GM23338 (cell line): Measurements from ENCODE around the gene MDGA2.

Source experiments
- CREB1 ChIP-seq: fragments of 250-450 bp; sonication (Bioruptor Pico); IDR thresholded peaks from 2 replicates; pipeline ENCODE4 v1.5.0; 2020; ENCODE audit warnings: low read depth, mild to moderate bottlenecking, moderate library complexity
- CTCF ChIP-seq, 2 experiments: fragments of 200-600 bp in 1 of 2; sonication (generic) in 1 of 2; conservative IDR thresholded peaks; 2 replicates each; pipeline versions ENCODE4 v1.5.1 to v1.6.1; 2016 to 2017; ENCODE audit warnings: antibody characterized with exemption in 2 of 2, low read depth in 2 of 2, mild to moderate bottlenecking in 2 of 2, moderate library complexity in 1 of 2
- EZH2 ChIP-seq: fragments of 200-600 bp; sonication (generic); IDR thresholded peaks from one replicate; pipeline ENCODE4 v1.8.0; 2017; ENCODE audit warnings: antibody characterized with exemption, mild to moderate bottlenecking, low read depth; ENCODE audit not compliant: unreplicated experiment
- EZH2phosphoT487 ChIP-seq: fragments of 200-600 bp; sonication (generic); IDR thresholded peaks from one replicate; pipeline ENCODE4 v1.8.1; 2018; ENCODE audit warnings: antibody characterized with exemption; ENCODE audit not compliant: unreplicated experiment
- NANOG ChIP-seq: IDR thresholded peaks from 2 replicates; pipeline ENCODE4 v1.6.1; 2016; ENCODE audit warnings: antibody characterized with exemption, borderline replicate concordance
- POLR2AphosphoS5 ChIP-seq: IDR thresholded peaks from 2 replicates; pipeline ENCODE4 v1.6.1; 2016; ENCODE audit warnings: antibody characterized with exemption, low read depth
- TF ChIP-seq, protein P1 (sequence below): IDR thresholded peaks from one replicate; pipeline ENCODE4 v1.6.1; 2018; ENCODE audit warnings: antibody characterized with exemption; ENCODE audit not compliant: unreplicated experiment
- TF ChIP-seq, protein P2 (sequence below): IDR thresholded peaks from 2 replicates; pipeline ENCODE4 v1.6.1; 2016; ENCODE audit warnings: antibody characterized with exemption

GRCh38 chr14:46902837-46903236 lies 772.6 kb downstream of the MDGA2 start:
- TF ChIP-seq CTCF (conservative IDR thresholded peaks at IDR 0.05; ENCODE audit: low read depth in 2 of 2) (no peak), EZH2phosphoT487 (no peak), POLR2AphosphoS5 (no peak), EZH2 (no peak), CREB1 (no peak), NANOG (no peak)
- TF ChIP-seq, protein P1, sequence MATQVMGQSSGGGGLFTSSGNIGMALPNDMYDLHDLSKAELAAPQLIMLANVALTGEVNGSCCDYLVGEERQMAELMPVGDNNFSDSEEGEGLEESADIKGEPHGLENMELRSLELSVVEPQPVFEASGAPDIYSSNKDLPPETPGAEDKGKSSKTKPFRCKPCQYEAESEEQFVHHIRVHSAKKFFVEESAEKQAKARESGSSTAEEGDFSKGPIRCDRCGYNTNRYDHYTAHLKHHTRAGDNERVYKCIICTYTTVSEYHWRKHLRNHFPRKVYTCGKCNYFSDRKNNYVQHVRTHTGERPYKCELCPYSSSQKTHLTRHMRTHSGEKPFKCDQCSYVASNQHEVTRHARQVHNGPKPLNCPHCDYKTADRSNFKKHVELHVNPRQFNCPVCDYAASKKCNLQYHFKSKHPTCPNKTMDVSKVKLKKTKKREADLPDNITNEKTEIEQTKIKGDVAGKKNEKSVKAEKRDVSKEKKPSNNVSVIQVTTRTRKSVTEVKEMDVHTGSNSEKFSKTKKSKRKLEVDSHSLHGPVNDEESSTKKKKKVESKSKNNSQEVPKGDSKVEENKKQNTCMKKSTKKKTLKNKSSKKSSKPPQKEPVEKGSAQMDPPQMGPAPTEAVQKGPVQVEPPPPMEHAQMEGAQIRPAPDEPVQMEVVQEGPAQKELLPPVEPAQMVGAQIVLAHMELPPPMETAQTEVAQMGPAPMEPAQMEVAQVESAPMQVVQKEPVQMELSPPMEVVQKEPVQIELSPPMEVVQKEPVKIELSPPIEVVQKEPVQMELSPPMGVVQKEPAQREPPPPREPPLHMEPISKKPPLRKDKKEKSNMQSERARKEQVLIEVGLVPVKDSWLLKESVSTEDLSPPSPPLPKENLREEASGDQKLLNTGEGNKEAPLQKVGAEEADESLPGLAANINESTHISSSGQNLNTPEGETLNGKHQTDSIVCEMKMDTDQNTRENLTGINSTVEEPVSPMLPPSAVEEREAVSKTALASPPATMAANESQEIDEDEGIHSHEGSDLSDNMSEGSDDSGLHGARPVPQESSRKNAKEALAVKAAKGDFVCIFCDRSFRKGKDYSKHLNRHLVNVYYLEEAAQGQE, result no peak
- TF ChIP-seq, protein P2, sequence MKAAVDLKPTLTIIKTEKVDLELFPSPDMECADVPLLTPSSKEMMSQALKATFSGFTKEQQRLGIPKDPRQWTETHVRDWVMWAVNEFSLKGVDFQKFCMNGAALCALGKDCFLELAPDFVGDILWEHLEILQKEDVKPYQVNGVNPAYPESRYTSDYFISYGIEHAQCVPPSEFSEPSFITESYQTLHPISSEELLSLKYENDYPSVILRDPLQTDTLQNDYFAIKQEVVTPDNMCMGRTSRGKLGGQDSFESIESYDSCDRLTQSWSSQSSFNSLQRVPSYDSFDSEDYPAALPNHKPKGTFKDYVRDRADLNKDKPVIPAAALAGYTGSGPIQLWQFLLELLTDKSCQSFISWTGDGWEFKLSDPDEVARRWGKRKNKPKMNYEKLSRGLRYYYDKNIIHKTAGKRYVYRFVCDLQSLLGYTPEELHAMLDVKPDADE, result no peak
